CD4-positive, alpha-beta T cell treated with Interleukin-17A for 4 hours (primary cell): Measurements from ENCODE around the gene ENTREP1.
"Not testable (repeated sequence)": the region's sequence is repeated elsewhere in the genome, so short reads cannot be mapped to it uniquely, and the experiment has no call there.

Experiments
- DNase-seq: peaks from one replicate; pipeline ENCODE4 v3.0.0-alpha.2; 2020; ENCODE audit warnings: mixed read lengths

The ENTREP1 gene

GRCh38 chr9:69420611-69421270, 95.7 kb downstream of the ENTREP1 start:
- no peak for DNase-seq

DNA sequence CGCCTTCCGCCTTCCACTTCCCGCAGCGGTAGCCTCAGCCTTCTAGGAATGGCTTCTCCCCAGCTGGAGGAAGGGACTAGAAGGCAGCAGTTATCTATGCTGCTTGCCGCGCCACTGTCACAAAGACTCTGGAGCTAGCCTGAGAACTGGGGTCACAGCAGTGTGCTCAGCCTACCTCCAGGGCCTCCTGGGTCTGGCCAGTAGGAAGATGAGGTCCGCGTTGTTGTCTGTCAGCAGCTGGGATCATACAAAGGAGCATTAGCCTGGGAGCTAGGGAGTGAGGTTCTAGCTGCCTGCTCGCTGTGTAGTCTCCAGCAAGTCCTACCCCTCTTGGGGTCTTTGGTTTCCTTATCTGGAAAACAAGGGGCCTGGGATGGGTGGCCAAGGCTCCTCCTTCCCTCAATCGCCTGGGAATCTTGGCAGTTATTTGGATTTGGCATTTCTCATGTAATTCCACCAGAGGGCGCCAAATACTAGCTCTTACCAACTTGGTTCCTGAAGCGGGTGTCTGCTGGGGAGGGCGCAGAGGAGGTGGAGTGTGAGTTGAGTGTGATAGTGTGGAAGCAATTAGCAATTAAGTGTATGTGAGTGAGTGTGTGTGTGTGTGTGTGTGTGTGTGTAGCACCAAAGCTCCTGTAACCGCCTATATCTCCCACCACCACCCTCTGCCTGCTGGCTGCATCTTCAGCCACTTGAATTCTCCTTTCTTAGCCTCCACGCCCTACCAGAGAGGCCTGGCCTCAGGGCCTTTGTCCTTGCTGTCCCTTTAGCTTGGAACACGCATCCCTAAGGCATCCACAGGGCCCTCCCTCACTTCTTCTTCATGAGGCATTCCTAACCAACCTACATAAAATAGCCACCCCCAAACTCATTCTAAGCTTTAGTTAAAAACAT, 97.1 kb downstream of the ENTREP1 start:
- DNase-seq, result peak; percentile 51

GRCh38 chr9:69425136-69425801, 100.3 kb downstream of the ENTREP1 start:
- DNase-seq, result no peak

DNA sequence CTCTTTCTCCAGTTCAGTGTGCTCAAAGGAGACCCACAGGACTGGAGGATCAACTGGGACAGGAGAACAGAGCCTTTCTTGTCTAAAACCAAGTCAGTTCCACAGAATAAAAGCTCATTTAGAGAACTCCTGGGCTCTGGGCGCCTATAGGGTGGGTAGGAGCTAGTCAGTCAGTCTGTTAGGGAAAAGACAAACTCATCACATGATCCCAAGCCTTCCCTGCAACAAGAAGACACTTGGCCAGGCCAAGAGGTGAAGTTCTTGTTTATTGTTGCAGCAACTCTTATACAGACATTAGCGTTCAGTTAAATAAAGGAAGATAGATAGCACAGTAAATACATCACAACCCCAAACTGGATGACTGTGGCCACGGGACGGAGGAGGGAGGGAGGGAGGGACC, 102.3 kb downstream of the ENTREP1 start:
- no peak for DNase-seq

DNA sequence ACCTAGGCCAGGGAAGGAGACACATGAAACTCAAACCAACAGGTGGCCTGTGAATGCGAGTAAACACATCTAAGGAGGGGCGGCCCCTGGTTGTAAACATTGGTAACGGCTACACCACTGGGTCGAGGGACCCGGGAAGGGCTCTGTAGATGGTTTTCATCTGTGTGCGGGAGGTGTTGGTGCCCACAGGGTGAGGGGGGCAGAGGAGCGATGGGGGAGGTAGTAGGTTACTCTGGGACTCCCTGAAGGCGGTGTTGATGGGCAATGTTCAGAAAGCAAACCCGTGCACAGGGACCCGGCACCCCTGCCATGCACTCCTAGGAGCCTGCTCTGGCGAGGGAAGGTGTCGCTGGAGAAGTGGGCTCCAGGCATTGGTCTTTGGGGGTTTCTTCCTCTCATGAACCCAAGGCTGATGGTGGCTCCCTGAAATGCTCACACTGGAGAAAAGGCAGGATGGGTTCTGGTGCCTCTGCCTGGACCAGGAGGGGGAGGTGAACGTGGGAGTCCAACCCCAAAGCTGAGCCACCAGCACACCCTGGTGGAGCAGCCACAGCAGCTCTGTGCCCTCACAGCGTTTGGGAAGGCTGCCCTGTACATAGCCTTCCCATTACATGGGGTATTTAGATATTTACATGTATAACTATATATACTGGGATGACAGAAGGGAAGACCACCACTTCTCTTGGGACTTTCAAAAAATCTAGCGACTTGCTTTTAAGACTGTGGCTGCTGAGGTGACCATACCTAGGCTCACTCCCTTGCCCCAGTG, 103.2 kb downstream of the ENTREP1 start:
- no peak for DNase-seq

DNA sequence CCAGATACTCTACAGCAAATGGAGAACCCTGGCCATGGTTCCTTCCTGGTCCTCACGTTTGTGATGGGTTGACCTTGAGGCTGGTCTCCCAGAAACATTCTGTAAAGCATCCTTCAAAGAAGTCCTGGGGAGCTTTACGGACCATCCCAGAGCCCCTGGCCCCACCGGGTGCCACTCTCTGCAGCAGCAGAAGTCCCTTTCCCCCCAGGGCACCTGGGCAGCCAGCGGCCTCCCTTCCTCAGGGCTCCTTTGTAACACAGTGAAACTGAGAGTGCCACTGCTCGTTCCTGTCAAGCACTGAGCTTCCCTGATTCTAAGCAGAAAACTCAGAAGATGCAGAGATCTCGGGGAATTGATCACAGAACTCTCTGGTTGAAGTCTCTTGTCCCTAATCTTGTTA, 104.3 kb downstream of the ENTREP1 start:
- no peak for DNase-seq

- DNase-seq, result no peak
These were observed 105.2 kb downstream of the ENTREP1 start for GRCh38 chr9:69430206-69430605.

GRCh38 chr9:69431203-69431602, 106.2 kb downstream of the ENTREP1 start:
- DNase-seq, result no peak

DNA sequence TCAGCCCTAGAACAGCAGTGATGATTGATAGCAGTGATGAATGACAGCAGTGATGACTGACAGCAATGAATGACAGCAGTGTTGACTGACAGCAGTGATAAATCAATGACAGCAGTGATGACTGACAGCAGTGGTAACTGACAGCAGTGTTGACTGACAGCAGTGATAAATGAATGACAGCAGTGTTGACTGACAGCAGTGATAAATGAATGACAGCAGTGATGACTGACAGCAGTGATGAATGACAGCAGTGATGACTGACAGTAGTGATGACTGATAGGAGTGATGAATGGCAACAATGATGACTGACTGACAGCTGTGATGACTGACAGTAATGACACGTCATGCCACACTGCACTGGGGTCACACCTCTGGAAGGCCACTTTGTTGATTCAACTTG, 106.8 kb downstream of the ENTREP1 start:
- no peak for DNase-seq

DNA sequence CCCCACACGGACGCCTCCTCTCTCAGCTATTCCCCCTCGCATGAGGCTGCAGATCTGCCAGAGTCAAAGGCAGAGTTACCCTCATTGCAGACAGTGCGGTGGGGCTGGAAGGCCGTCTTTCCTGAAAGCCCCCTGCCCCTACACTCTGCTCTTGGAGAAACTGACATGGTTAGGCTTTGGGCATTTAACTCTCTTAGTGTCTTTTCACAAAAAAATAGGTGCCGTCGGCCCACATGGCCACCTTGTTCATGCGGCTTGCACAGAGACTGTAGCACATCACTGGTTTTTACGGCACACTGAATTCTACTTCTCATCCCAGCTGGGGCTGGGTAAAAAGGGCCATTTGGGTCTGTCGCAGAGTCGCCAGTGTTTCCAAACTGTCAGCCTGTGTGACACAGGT, 107.6 kb downstream of the ENTREP1 start:
- DNase-seq, result no peak

DNA sequence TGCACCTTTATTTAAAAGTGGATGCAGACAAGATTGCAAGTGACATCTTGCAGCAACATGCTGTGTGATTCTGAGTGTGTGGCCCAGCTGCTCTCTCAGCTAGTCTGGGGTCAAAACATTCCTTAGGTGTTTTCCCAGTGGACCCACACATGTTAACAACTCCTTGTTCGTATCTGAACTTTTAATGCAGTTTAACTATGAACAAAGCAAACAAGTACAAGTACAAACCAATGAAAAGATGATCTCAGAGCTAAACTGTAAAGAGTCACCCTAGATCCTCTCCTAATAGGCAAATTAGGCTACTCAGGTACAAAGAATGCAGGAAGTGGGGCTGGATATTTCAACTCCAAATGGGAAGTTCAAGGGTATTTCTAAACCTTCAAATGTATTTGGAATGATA, 108.4 kb downstream of the ENTREP1 start:
- no peak for DNase-seq

GRCh38 chr9:69433968-69434367, 109.0 kb downstream of the ENTREP1 start:
- no peak for DNase-seq

DNA sequence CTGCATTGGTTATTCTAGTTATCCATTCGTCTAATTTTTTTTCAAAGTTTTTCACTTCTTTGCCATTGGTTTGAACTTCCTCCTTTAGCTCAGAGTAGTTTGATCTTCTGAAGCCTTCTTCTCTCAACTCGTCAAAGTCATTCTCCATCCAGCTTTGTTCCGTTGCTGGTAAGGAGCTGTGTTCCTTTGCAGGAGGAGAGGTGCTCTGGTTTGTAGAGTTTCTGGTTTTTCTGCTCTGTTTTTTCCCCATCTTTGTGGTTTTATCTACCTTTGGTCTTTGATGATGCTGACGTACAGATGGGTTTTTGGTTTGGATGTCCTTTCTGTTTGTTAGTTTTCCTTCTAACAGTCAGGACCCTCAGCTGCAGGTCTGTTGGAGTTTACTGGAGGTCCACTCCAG, 114.6 kb downstream of the ENTREP1 start:
- not testable (repeated sequence) for DNase-seq

DNA sequence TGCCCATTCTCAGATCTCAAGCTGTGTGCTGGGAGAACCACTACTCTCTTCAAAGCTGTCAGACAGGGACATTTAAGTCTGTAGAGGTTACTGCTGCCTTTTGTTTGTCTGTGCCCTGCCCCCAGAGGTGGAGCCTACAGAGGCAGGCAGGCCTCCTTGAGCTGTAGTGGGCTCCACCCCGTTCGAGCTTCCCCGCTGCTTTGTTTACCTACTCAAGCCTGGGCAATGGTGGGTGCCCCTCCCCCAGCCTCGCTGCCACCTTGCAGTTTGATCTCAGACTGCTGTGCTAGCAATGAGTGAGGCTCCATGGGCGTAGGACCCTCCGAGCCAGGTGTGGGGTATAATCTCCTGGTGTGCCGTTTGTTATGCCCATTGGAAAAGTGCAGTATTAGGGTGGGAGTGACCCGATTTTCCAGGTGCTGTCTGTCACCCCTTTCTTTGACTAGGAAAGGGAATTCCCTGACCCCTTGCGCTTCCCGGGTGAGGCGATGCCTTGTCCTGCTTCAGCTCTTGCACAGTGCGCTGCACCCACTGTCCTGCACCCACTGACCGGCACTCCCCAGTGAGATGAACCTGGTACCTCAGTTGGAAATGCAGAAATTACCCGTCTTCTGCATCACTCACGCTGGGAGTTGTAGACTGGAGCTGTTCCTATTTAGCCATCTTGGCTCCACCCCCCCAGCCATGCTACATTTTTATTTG, 115.4 kb downstream of the ENTREP1 start:
- DNase-seq, result not testable (repeated sequence)
